Nephron (organoid): ENCODE results near the gene CBLC.

Experiments
- H3K27ac Mint-ChIP-seq, 3 experiments: 2 replicates each; pipeline ENCODE4 v1.8.0; 2020; ENCODE audit warnings: mixed read lengths in 3 of 3, mild to moderate bottlenecking in 2 of 3, moderate library complexity in 1 of 3
- H3K27me3 Mint-ChIP-seq: 2 replicates; pipeline ENCODE4 v1.8.0; 2021; ENCODE audit warnings: low read depth, mild to moderate bottlenecking, moderate library complexity, mixed read lengths
- H3K36me3 Mint-ChIP-seq: 2 replicates; pipeline ENCODE4 v1.8.0; 2020; ENCODE audit warnings: low read depth, mixed read lengths
- H3K4me1 Mint-ChIP-seq: 2 replicates; pipeline ENCODE4 v1.8.0; 2020; ENCODE audit warnings: mixed read lengths
- H3K4me3 Mint-ChIP-seq, 3 experiments: 2 replicates each; pipeline ENCODE4 v1.8.0; 2020; ENCODE audit warnings: mild to moderate bottlenecking in 3 of 3, mixed read lengths in 3 of 3, moderate library complexity in 2 of 3
- H3K9me3 Mint-ChIP-seq: 2 replicates; pipeline ENCODE4 v1.8.0; 2020; ENCODE audit warnings: mixed read lengths
- TF ChIP-seq, protein P1 (sequence below), 3 experiments: fragments of 200-600 bp; sonication (generic); IDR thresholded peaks; one replicate each; pipeline ENCODE4 v1.5.0; 2021; ENCODE audit warnings: antibody characterized with exemption in 3 of 3; ENCODE audit not compliant: unreplicated experiment in 3 of 3

The CBLC gene

DNA sequence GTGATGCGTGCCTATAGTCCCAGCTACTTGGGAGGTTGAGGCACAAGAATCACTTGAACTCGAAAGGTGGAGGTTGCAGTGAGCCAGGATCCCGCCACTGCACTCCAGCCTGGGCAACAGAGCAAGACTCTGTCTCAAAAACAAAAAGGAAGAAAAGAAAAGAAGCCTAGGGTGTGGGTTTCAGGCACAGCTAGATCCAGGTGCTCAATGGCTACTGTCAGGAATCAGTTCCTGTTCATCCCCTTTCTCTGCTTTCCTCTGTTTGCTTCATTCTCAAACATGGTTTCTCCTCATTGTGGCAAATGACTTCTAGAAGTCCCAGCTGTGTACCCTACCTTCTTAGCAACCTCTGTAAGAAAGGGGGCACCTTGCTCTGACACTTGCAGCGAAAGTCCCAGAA is 5.9 kb downstream of the CBLC start:
- peaks cover 4% of the 10 kb centered on the region for H3K27me3 Mint-ChIP-seq
- no peaks in the 10 kb centered on the region for H3K9me3 Mint-ChIP-seq
- no peaks in the 10 kb centered on the region for H3K36me3 Mint-ChIP-seq
- H3K4me3 Mint-ChIP-seq, result no peak overlapping the region
- no peak overlapping the region for H3K27ac Mint-ChIP-seq
- TF ChIP-seq, protein P1, sequence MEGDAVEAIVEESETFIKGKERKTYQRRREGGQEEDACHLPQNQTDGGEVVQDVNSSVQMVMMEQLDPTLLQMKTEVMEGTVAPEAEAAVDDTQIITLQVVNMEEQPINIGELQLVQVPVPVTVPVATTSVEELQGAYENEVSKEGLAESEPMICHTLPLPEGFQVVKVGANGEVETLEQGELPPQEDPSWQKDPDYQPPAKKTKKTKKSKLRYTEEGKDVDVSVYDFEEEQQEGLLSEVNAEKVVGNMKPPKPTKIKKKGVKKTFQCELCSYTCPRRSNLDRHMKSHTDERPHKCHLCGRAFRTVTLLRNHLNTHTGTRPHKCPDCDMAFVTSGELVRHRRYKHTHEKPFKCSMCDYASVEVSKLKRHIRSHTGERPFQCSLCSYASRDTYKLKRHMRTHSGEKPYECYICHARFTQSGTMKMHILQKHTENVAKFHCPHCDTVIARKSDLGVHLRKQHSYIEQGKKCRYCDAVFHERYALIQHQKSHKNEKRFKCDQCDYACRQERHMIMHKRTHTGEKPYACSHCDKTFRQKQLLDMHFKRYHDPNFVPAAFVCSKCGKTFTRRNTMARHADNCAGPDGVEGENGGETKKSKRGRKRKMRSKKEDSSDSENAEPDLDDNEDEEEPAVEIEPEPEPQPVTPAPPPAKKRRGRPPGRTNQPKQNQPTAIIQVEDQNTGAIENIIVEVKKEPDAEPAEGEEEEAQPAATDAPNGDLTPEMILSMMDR (IDR thresholded peaks at IDR 0.05; ENCODE audit: unreplicated experiment in 3 of 3), result no peak
- H3K4me1 Mint-ChIP-seq, result peaks cover 11% of the 10 kb centered on the region

DNA sequence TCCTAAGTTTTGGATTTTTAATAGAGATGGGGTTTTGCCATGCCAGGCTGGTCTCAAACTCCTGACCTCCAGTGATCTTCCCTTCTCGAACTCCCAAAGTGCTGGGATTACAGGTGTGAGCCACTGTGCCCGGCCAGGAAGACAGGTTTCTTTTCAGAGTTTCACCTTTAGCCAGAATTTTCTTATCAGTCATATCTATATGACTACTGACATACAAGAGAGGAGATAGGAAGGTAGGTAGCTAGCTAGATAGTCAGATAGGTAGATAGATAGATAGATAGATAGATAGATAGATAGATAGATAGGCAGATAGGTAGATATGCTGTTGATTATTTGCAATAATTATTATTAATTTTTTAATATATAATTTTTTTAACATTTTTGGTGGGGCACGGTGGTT is 7.6 kb downstream of the CBLC start:
- peaks cover 11% of the 10 kb centered on the region for H3K4me1 Mint-ChIP-seq
- H3K27me3 Mint-ChIP-seq, result no peaks in the 10 kb centered on the region
- no peak overlapping the region for H3K27ac Mint-ChIP-seq
- H3K36me3 Mint-ChIP-seq, result no peaks in the 10 kb centered on the region
- TF ChIP-seq, protein P1 (IDR thresholded peaks at IDR 0.05; ENCODE audit: unreplicated experiment in 3 of 3), result no peak
- H3K4me3 Mint-ChIP-seq, result no peak overlapping the region
- no peaks in the 10 kb centered on the region for H3K9me3 Mint-ChIP-seq

DNA sequence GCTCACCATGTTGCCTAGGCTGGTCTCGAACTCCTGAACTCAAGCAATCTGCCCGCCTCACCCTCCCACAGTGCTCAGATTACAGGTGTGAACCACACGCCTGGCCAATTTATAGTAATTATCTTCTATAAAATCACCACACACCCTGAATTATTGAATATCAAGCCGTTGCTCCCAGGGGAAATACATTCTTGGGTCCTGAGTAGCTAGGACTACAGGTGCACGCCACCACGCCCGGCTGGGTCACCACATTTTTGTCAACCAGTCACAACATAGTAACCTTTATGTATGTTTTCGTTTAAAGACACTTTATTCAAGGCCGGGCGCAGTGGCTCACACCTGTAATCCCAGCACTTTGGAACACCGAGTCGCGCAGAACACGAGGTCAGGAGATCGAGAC is 8.3 kb downstream of the CBLC start:
- Mint-ChIP-seq H3K27ac (no peak overlapping the region), H3K9me3 (no peaks in the 10 kb centered on the region), H3K4me3 (no peak overlapping the region), H3K36me3 (no peaks in the 10 kb centered on the region), H3K4me1 (peaks cover 11% of the 10 kb centered on the region), H3K27me3 (no peaks in the 10 kb centered on the region)
- TF ChIP-seq, protein P1 (IDR thresholded peaks at IDR 0.05; ENCODE audit: unreplicated experiment in 3 of 3), result no peak

DNA sequence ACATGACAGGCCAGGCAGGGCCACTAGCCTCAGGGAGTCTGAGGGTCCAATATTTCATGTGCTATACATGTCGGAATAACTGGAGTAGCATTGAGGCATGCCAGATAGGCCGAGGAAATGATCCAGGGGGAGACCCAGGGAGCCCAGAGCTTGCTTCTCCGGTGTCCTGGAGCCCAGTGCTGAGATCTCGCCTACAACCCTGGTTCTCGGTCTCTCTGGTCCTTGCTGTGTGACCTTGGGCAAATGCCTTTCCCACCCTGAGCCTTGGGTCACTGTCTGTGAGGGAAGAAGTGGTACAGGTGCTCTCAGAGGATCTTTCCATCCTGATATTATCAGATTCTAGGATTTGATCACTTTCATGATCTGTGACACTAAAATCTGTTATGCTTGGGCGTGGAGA is 11.3 kb downstream of the CBLC start:
- no peaks in the 10 kb centered on the region for H3K9me3 Mint-ChIP-seq
- H3K36me3 Mint-ChIP-seq, result no peaks in the 10 kb centered on the region
- TF ChIP-seq, protein P1 (IDR thresholded peaks at IDR 0.05; ENCODE audit: unreplicated experiment in 3 of 3), result no peak
- peak overlapping the region in 1 of 3 experiments; percentile 39 for H3K27ac Mint-ChIP-seq
- peaks cover 6% of the 10 kb centered on the region for H3K4me1 Mint-ChIP-seq
- H3K27me3 Mint-ChIP-seq, result no peaks in the 10 kb centered on the region
- H3K4me3 Mint-ChIP-seq, result no peak overlapping the region

DNA sequence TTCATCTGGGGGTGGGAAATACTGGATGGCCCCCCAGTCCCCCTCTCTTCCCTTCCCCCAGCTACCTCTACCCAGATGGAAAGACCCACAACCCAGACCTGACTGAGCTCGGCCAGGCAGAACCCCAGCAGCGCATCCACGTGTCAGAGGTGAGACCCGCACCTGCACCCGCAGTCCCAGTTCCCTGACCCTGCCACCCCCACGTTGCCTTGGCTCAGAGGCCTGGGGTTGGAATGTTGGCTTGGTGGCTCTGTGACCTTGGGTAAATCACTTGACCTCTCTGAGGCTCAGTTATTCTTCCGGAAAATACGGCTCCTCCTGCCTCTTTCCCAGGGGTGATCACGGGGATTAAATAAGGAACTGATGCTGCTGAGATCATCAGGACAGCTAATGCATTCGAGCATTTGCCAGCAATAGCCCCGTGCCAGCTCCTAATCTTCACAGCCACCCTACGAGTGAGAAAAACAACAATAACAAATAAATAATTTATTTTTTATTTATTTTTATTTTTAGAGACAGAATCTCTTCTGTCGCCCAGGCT is 12.3 kb downstream of the CBLC start:
- Mint-ChIP-seq H3K36me3 (no peaks in the 10 kb centered on the region), H3K9me3 (no peaks in the 10 kb centered on the region), H3K4me1 (no peaks in the 10 kb centered on the region), H3K27me3 (no peaks in the 10 kb centered on the region), H3K27ac (no peak overlapping the region), H3K4me3 (no peak overlapping the region)
- TF ChIP-seq, protein P1 (IDR thresholded peaks at IDR 0.05; ENCODE audit: unreplicated experiment in 3 of 3), result no peak

DNA sequence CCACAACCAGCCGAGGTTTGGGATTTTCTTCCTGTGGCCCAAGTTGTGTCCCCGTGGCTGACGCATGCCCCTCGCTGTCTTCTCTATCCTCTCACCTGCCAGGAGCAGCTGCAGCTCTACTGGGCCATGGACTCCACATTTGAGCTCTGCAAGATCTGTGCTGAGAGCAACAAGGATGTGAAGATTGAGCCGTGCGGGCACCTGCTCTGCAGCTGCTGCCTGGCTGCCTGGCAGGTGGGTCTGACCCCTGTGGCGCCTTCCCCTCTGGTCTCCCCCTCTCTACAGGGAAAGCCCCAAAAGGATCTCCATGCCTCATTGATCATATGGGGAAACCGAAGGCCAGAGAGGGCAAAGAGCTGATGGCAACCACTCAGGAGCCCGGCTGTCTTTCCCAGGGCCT is 14.6 kb downstream of the CBLC start:
- H3K4me1 Mint-ChIP-seq, result peaks cover 9% of the 10 kb centered on the region
- no peaks in the 10 kb centered on the region for H3K27me3 Mint-ChIP-seq
- H3K27ac Mint-ChIP-seq, result peak overlapping the region in 1 of 3 experiments; percentile 41
- TF ChIP-seq, protein P1 (IDR thresholded peaks at IDR 0.05; ENCODE audit: unreplicated experiment in 3 of 3), result no peak
- no peak overlapping the region for H3K4me3 Mint-ChIP-seq
- no peaks in the 10 kb centered on the region for H3K9me3 Mint-ChIP-seq
- H3K36me3 Mint-ChIP-seq, result no peaks in the 10 kb centered on the region
